ENCODE results near the gene ZNF688. TPM values are rescaled to one million over a fixed set of nuclear protein-coding genes. Genes with fewer than 3 reads are reported as not detected.

ZNF688 gene
- total and polyA plus RNA-seq, 2 of the 13 experiments (the other 11 are each of a cell fraction or from before 2014, with no cell fraction given), result 2.4 to 5.4 TPM

GRCh38 chr16:30615358-30616091 is 44.0 kb upstream of the ZNF688 start:
- peaks cover 58% of the 10 kb centered on the region for H3K4me1 ChIP-seq (ENCODE audit: insufficient read depth, low read length)
- no peaks in the 10 kb centered on the region for H3K36me3 ChIP-seq (replicated peaks in 1 of 2; ENCODE audit: control insufficient read depth in 1 of 2, insufficient read depth in 2 of 2, low read length in 2 of 2)
- H3K9ac ChIP-seq (ENCODE audit: insufficient read depth, low read depth, low read length), result no peak overlapping the region
- H3K79me2 ChIP-seq (ENCODE audit: insufficient read depth, low read length), result no peaks in the 10 kb centered on the region
- H3K9me3 ChIP-seq (ENCODE audit: low read length), result no peaks in the 10 kb centered on the region
- peak overlapping the region; percentile 48 for H3K4me2 ChIP-seq (ENCODE audit: low read depth, low read length)
- DNase-seq (ENCODE audit: low spot score), result peak; percentile 76
- no peak overlapping the region for H2AFZ ChIP-seq (ENCODE audit: low read length)
- H4K20me1 ChIP-seq (ENCODE audit: insufficient read depth, low read length), result no peaks in the 10 kb centered on the region
- in situ Hi-C loops (cut with HindIII; ENCODE audit: extremely low pct_ligation_motif_present, low pct_unique_long_range_greater_than_20kb) (loop anchor here (10.0 kb wide), 1 partner anchor 261 kb away; the partner anchor contains the start of gene CD2BP2), intact Hi-C loops (cut with micrococcal nuclease; ENCODE audit: unreplicated experiment) (loop anchor here (2.0 to 5.0 kb wide), 2 partner anchors 13 to 73 kb away; no protein-coding TSS in a partner anchor)
- BruUV-seq (replicated peaks), result no TSS peak
- no peak overlapping the region for H3K27ac ChIP-seq (ENCODE audit: extremely low read length, insufficient read depth, low read length)
- WGBS (ENCODE audit: low lambda C conversion rate), result 12% methylated on average over 12 of the region's 12 CpGs
- FAIRE-seq, result no peak
- ATAC-seq, result peak; percentile 94
- H3K27me3 ChIP-seq (ENCODE audit: control insufficient read depth in 1 of 2, insufficient read depth in 2 of 2, low read length in 2 of 2), result peaks cover 0 to 2% of the 10 kb centered on the region in 2 experiments; a peak in 1 of 5 replicates
- CTCF ChIA-PET (ENCODE audit: low intra/inter-chr PET ratio, low total read pairs), result interaction anchor here (0.8 to 1.9 kb wide), 4 partner anchors 13 to 206 kb away, joined by 3 to 6 read pairs (median 4); partner anchors contain the start of gene DCTPP1
- POLR2A ChIA-PET, result interaction anchor here (0.8 to 1.9 kb wide), 8 partner anchors 11 to 260 kb away, joined by 3 to 5 read pairs (median 4); partner anchors contain the start of genes CD2BP2, DCTPP1, FBRS and ZNF764
- H3K4me3 ChIP-seq (replicated peaks in 1 of 3; ENCODE audit: insufficient read depth in 1 of 3, low read depth in 2 of 3, low read length in 3 of 3), result no peak overlapping the region
- TF ChIP-seq MAFK (conservative IDR thresholded peaks at IDR 0.05 in 1 of 2, IDR thresholded peaks at IDR 0.05 in 1 of 2; ENCODE audit: low read length in 2 of 2), result no peak
- no peak for TF ChIP-seq LCORL (IDR thresholded peaks at IDR 0.05)
- TF ChIP-seq LCORL (CRISPR knock-in tag; IDR thresholded peaks at IDR 0.05), result 0 out of 2 replicates have a peak, but pooled peaks have one; percentile 23
- TF ChIP-seq ZNF17 (CRISPR knock-in tag; IDR thresholded peaks at IDR 0.05), result no peak
- TF ChIP-seq HMGXB4 (CRISPR knock-in tag; IDR thresholded peaks at IDR 0.05; ENCODE audit: borderline replicate concordance in 1 of 2, low read depth in 1 of 2), result peak; percentile 78 to 91
- TF ChIP-seq CHD4 (IDR thresholded peaks at IDR 0.05; ENCODE audit: borderline replicate concordance, low read length), result no peak
- no peak; the same call in 1 of the 2 replicates for TF ChIP-seq TMF1 (CRISPR knock-in tag; IDR thresholded peaks at IDR 0.05; ENCODE audit: low read depth)
- TF ChIP-seq, protein P1, sequence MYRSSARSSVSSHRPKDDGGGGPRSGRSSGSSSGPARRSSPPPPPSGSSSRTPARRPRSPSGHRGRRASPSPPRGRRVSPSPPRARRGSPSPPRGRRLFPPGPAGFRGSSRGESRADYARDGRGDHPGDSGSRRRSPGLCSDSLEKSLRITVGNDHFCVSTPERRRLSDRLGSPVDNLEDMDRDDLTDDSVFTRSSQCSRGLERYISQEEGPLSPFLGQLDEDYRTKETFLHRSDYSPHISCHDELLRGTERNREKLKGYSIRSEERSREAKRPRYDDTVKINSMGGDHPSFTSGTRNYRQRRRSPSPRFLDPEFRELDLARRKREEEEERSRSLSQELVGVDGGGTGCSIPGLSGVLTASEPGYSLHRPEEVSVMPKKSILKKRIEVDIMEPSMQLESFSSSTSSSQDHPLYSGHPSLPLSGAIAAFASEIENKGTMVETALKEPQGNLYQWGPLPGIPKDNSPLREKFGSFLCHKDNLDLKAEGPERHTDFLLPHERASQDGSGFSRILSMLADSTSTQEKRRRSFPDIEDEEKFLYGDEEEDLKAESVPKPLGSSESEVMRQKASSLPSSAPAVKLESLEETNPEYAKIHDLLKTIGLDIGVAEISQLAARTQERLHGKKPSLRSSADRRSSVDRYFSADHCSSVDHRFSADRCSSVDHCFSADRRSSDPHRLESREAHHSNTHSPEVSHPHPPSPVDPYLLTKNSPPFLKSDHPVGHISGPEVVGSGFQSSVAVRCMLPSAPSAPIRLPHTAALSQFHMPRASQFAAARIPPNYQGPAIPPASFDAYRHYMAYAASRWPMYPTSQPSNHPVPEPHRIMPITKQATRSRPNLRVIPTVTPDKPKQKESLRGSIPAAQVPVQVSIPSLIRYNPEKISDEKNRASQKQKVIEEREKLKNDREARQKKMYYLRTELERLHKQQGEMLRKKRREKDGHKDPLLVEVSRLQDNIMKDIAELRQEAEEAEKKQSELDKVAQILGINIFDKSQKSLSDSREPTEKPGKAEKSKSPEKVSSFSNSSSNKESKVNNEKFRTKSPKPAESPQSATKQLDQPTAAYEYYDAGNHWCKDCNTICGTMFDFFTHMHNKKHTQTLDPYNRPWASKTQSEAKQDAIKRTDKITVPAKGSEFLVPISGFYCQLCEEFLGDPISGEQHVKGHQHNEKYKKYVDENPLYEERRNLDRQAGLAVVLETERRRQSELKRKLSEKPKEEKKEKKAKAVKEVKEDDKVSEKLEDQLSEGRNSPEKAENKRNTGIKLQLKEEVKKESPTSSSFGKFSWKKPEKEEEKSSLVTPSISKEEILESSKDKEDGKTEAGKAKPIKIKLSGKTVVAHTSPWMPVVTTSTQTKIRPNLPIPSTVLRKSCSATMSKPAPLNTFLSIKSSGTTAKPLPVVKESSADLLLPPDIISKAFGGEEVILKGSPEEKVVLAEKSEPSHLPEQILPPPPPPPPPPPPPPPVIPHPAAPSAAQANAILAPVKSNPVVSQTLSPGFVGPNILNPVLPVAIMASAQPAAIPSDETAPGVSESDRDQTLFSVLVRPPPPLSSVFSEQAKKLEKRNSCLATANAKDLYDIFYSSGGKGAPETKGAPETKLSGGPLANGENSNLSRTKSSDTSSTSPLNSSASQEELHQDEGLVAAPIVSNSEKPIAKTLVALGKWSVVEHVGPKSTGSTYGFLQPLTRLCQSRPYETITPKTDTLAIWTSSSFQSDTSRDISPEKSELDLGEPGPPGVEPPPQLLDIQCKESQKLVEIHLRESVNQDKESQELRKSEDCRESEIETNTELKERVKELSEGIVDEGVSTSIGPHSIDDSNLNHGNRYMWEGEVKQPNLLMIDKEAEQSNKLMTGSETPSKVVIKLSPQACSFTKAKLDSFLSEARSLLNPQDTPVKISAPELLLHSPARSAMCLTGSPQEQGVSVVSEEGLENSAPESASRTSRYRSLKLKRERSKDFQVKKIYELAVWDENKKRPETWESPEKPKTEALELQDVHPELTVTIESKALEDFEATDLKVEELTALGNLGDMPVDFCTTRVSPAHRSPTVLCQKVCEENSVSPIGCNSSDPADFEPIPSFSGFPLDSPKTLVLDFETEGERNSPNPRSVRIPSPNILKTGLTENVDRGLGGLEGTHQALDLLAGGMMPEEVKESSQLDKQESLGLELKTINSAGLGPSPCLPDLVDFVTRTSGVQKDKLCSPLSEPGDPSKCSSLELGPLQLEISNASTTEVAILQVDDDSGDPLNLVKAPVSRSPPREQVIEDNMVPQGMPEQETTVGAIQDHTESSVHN (CRISPR knock-in tag; IDR thresholded peaks at IDR 0.05), result peak; percentile 53; the same call in 1 of the 2 replicates
- TF ChIP-seq ZNF550 (CRISPR knock-in tag; IDR thresholded peaks at IDR 0.05; ENCODE audit: borderline replicate concordance), result no peak
- TF ChIP-seq, protein P2, sequence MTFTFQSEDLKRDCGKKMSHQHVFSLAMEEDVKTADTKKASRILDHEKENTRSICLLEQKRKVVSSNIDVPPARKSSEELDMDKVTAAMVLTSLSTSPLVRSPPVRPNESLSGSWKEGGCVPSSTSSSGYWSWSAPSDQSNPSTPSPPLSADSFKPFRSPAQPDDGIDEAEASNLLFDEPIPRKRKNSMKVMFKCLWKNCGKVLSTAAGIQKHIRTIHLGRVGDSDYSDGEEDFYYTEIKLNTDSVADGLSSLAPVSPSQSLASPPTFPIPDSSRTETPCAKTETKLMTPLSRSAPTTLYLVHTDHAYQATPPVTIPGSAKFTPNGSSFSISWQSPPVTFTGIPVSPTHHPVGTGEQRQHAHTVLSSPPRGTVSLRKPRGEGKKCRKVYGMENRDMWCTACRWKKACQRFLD (CRISPR knock-in tag; IDR thresholded peaks at IDR 0.05; ENCODE audit: borderline replicate concordance), result no peak
- peak; percentile 40; the same call in 1 of the 2 replicates for TF ChIP-seq ZC3H13 (CRISPR knock-in tag; IDR thresholded peaks at IDR 0.05)

All from HepG2 (cell line).